HEK293 (cell line): ENCODE results near the gene CCDC142.

Source experiments
- CTCF ChIA-PET: fragments of 350-600 bp; formaldehyde crosslinking; extraction: SDS; loops from one replicate; lab custom pipeline; 2021; ENCODE audit warnings: antibody characterized with exemption; lab: Yijun Ruan, JAX
- POLR2A ChIA-PET: fragments of 300-600 bp; formaldehyde crosslinking; extraction: SDS; loops from one replicate; lab custom pipeline; 2020; ENCODE audit warnings: antibody characterized with exemption, inconsistent platforms; lab: Yijun Ruan, JAX
- H3K27ac ChIP-seq: fragments of 200-500 bp; sonication (Bioruptor generic); 2 replicates; pipeline ENCODE4 v1.5.1; 2014; ENCODE audit warnings: low read depth, low read length, control low read depth, inconsistent platforms; ENCODE audit errors: extremely low read depth
- H3K36me3 ChIP-seq, 2 experiments: fragments of 200-500 bp in 1 of 2; sonication (Bioruptor generic) in 1 of 2; 1 replicate in 1 of 2; 2 replicates in 1 of 2; pipeline ENCODE4 v1.5.1; 2014 to 2017; ENCODE audit warnings: inconsistent platforms in 2 of 2, low read length in 2 of 2; ENCODE audit not compliant: control insufficient read depth in 2 of 2, insufficient read depth in 1 of 2
- H3K4me1 ChIP-seq: fragments of 200-500 bp; sonication (Bioruptor generic); 2 replicates; pipeline ENCODE4 v1.5.1; 2014; ENCODE audit warnings: mild to moderate bottlenecking, low read length, inconsistent platforms; ENCODE audit not compliant: control insufficient read depth, insufficient read depth
- H3K4me3 ChIP-seq: 2 replicates; pipeline ENCODE4 v1.5.1; 2011; ENCODE audit warnings: low read depth, mild to moderate bottlenecking, control low read depth, low read length, moderate library complexity
- H3K9me3 ChIP-seq: fragments of 200-500 bp; sonication (Bioruptor generic); 2 replicates; pipeline ENCODE4 v1.5.1; 2014; ENCODE audit warnings: low read depth, low read length, inconsistent platforms; ENCODE audit not compliant: control insufficient read depth, insufficient read depth
- ATF2 ChIP-seq: fragments of 450-650 bp; formaldehyde crosslinking; IDR thresholded peaks from 2 replicates; pipeline ENCODE4 v1.5.1; 2016; ENCODE audit warnings: missing biosample characterization, missing genetic modification characterization, low read depth
- KLF9 ChIP-seq: fragments of 450-650 bp; formaldehyde crosslinking; IDR thresholded peaks from 2 replicates; pipeline ENCODE4 v1.5.1; 2016; ENCODE audit warnings: missing biosample characterization, missing genetic modification characterization, low read depth
- ZNF184 ChIP-seq: fragments of 450-650 bp; IDR thresholded peaks from 2 replicates; pipeline ENCODE4 v1.5.1; 2018; ENCODE audit warnings: missing biosample characterization, mild to moderate bottlenecking, missing genetic modification characterization
- ZNF366 ChIP-seq: fragments of 450-650 bp; formaldehyde crosslinking; conservative IDR thresholded peaks from 2 replicates; pipeline ENCODE4 v1.5.1; 2016; ENCODE audit warnings: missing biosample characterization, missing genetic modification characterization
- ZNF548 ChIP-seq: fragments of 450-650 bp; formaldehyde crosslinking; IDR thresholded peaks from 2 replicates; pipeline ENCODE4 v1.5.1; 2016; ENCODE audit warnings: missing biosample characterization, missing genetic modification characterization
- ZNF571 ChIP-seq: fragments of 450-650 bp; formaldehyde crosslinking; IDR thresholded peaks from 2 replicates; pipeline ENCODE4 v1.5.0; 2017; ENCODE audit warnings: missing biosample characterization, missing genetic modification characterization
- ZNF791 ChIP-seq: fragments of 450-650 bp; formaldehyde crosslinking; IDR thresholded peaks from 2 replicates; pipeline ENCODE4 v1.5.1; 2016; ENCODE audit warnings: missing biosample characterization, missing genetic modification characterization
- TF ChIP-seq, protein P1 (sequence below): fragments of 450-650 bp; formaldehyde crosslinking; IDR thresholded peaks from 2 replicates; pipeline ENCODE4 v1.5.1; 2016; ENCODE audit warnings: missing biosample characterization, missing genetic modification characterization, borderline replicate concordance
- TF ChIP-seq, protein P2 (sequence below): fragments of 450-650 bp; formaldehyde crosslinking; IDR thresholded peaks from 2 replicates; pipeline ENCODE4 v1.5.1; 2016; ENCODE audit warnings: missing biosample characterization, missing genetic modification characterization

Gene CCDC142

DNA sequence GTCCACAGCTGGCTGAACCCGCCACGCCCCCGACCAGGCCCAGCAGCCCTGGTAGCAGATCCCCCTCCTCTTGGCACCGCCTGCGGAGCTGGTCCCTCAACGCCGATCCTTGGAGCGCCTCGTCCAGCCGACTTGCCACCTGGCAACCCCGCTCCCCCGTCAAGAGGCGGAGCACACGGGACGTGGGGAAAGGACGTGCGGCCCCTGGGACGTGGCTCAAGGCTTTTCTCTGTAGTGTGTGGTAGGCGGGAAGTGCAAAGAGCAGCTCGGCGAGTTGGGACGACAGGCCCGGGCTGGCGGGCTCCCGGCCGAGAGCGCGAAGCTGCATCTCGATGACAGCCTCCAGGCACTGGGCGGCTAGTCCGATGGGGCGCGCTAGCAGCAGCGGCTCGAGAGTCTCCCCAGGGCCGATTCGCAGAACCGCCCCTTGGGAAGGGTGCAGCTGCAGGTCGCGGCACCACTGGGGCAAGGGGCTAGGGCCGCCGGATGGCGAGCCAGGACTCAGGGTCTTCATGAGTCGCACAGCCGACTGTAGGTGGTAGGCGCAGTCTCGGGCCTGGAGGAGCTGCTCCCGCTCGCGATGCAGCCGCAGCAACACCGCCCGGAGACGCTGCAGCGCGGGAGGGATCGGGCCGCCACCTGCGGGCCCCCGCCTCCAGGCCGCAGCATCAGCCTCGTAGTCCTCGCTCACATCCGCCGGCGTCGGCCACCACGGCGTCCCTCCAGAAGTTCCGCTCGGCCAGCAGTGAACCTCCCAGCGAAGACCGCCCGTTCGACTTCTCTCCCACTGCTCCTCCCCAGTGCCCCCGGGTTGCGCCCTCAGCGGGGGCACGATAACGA, 617 bp downstream of the CCDC142 start (continued):
- TF ChIP-seq, protein P1, sequence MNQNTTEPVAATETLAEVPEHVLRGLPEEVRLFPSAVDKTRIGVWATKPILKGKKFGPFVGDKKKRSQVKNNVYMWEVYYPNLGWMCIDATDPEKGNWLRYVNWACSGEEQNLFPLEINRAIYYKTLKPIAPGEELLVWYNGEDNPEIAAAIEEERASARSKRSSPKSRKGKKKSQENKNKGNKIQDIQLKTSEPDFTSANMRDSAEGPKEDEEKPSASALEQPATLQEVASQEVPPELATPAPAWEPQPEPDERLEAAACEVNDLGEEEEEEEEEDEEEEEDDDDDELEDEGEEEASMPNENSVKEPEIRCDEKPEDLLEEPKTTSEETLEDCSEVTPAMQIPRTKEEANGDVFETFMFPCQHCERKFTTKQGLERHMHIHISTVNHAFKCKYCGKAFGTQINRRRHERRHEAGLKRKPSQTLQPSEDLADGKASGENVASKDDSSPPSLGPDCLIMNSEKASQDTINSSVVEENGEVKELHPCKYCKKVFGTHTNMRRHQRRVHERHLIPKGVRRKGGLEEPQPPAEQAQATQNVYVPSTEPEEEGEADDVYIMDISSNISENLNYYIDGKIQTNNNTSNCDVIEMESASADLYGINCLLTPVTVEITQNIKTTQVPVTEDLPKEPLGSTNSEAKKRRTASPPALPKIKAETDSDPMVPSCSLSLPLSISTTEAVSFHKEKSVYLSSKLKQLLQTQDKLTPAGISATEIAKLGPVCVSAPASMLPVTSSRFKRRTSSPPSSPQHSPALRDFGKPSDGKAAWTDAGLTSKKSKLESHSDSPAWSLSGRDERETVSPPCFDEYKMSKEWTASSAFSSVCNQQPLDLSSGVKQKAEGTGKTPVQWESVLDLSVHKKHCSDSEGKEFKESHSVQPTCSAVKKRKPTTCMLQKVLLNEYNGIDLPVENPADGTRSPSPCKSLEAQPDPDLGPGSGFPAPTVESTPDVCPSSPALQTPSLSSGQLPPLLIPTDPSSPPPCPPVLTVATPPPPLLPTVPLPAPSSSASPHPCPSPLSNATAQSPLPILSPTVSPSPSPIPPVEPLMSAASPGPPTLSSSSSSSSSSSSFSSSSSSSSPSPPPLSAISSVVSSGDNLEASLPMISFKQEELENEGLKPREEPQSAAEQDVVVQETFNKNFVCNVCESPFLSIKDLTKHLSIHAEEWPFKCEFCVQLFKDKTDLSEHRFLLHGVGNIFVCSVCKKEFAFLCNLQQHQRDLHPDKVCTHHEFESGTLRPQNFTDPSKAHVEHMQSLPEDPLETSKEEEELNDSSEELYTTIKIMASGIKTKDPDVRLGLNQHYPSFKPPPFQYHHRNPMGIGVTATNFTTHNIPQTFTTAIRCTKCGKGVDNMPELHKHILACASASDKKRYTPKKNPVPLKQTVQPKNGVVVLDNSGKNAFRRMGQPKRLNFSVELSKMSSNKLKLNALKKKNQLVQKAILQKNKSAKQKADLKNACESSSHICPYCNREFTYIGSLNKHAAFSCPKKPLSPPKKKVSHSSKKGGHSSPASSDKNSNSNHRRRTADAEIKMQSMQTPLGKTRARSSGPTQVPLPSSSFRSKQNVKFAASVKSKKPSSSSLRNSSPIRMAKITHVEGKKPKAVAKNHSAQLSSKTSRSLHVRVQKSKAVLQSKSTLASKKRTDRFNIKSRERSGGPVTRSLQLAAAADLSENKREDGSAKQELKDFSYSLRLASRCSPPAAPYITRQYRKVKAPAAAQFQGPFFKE = peak; percentile 83; the same call in 1 of the 2 replicates

DNA sequence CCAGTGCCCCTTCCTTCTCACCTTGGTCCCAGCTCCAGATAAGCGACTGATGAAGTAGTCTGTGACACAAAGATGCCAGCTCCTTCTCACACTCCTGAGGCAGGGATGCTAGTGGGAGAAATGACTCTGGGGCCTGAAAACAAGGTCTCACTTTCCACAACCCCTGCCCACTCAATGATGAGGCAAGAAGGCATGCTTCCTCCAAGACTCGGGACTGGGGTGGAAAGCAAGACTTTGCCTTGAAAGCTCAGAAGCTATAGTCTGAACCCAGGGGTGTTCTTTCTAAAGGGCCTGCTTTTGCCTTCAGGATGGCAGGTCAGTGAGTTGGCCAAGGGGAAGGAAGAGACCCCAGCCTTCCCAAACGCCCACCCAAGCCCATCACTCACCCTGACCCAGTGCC, 1.4 kb downstream of the CCDC142 start:
- POLR2A ChIA-PET = interaction anchor here (0.8 to 4.0 kb wide), 8 partner anchors 9 to 745 kb away, joined by 3 to 37 read pairs (median 8); partner anchors contain the start of genes AUP1, HTRA2, INO80B and MOGS
- H3K9me3 ChIP-seq = no peaks in the 10 kb centered on the region
- peaks cover 45 to 54% of the 10 kb centered on the region in 2 experiments for H3K36me3 ChIP-seq
- CTCF ChIA-PET = interaction anchor here (0.7 to 5.0 kb wide), 7 partner anchors 9 to 147 kb away, joined by 3 to 72 read pairs (median 5); partner anchors contain the start of gene MRPL53
- H3K27ac ChIP-seq = no peak overlapping the region; the same call in 1 of the 2 replicates
- peak overlapping the region; percentile 92 for H3K4me3 ChIP-seq
- H3K4me1 ChIP-seq = no peaks in the 10 kb centered on the region
- TF ChIP-seq ZNF548 (no peak), ZNF791 (tag by site-specific recombination) (no peak), ATF2 (tag by site-specific recombination) (no peak)
- TF ChIP-seq, protein P2, sequence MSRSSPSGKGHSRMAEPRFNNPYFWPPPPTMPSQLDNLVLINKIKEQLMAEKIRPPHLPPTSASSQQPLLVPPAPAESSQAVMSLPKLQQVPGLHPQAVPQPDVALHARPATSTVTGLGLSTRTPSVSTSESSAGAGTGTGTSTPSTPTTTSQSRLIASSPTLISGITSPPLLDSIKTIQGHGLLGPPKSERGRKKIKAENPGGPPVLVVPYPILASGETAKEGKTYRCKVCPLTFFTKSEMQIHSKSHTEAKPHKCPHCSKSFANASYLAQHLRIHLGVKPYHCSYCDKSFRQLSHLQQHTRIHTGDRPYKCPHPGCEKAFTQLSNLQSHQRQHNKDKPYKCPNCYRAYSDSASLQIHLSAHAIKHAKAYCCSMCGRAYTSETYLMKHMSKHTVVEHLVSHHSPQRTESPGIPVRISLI = no peak

DNA sequence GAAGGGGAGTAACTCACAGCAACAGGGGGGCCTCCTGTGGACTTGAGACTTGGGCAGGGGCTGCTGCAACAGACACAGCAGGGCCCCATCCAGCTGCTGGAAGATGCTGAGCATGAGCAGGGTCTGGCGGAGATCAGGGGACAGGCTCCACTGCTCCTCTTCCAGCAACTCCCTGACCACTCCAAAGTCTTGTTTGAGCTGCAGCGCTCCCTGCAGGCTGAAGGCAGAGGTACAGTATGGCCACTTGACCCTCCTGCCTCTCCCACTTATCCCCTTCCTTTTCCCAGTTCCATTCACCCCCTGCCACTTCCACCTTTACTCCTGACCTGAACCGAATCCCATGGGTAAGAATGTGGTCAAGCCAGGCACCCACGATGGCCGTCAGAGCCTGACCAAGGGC, 7.9 kb downstream of the CCDC142 start:
- 0 out of 2 replicates have a peak, but pooled peaks cover 2% of the 10 kb centered on the region for H3K4me1 ChIP-seq
- no peak overlapping the region for H3K4me3 ChIP-seq
- CTCF ChIA-PET = interaction anchor here (0.8 to 1.5 kb wide), 5 partner anchors 8 to 171 kb away, joined by 3 to 7 read pairs (median 3); no protein-coding TSS in a partner anchor
- TF ChIP-seq KLF9 (tag by site-specific recombination) = no peak
- no peak for TF ChIP-seq ZNF184 (tag by site-specific recombination)
- no peak for TF ChIP-seq ZNF366 (tag by site-specific recombination)
- TF ChIP-seq ZNF571 (tag by site-specific recombination) = no peak
- H3K9me3 ChIP-seq = no peaks in the 10 kb centered on the region
- POLR2A ChIA-PET = interaction anchor here (0.9 kb wide), 1 partner anchor 51 kb away, joined by 9 read pairs; the partner anchor contains the start of gene DQX1
- peaks cover 44 to 49% of the 10 kb centered on the region in 2 experiments for H3K36me3 ChIP-seq
- no peak overlapping the region for H3K27ac ChIP-seq
